Natural killer cell (primary cell): ENCODE measurements around the gene GABPB2. TPM values are rescaled to one million over a fixed set of nuclear protein-coding genes. Genes with fewer than 3 reads are reported as not detected.
A peak's percentile ranks its signal among the peaks of the same experiment; 100 is the strongest.

Experiments used
- ATAC-seq, 3 donors: fragments of 150-1000 bp in 2 of 3; fragments of 200-7000 bp in 1 of 3; cut with Tn5 transposase; 1 replicate in 1 of 3; 2 replicates in 2 of 3; pipeline ENCODE4 v1.10.0; 2021; ENCODE audit warnings: mild to moderate bottlenecking in 2 of 3, moderate library complexity in 2 of 3
- DNase-seq, 2 donors: peaks; one replicate each; pipeline versions ENCODE4 v3.0.0 to v3.0.0-alpha.2; 2013 to 2021; ENCODE audit warnings: mixed read lengths in 1 of 2
- H3K27ac ChIP-seq: one replicate; pipeline ENCODE4 v1.5.1; 2013; ENCODE audit warnings: mild to moderate bottlenecking, low read length
- H3K27me3 ChIP-seq: one replicate; pipeline ENCODE4 v1.6.1; 2013; ENCODE audit warnings: low read length; ENCODE audit not compliant: control insufficient read depth, insufficient read depth
- H3K36me3 ChIP-seq: one replicate; pipeline ENCODE4 v1.6.1; 2013; ENCODE audit warnings: low read length; ENCODE audit not compliant: control insufficient read depth, insufficient read depth
- H3K4me1 ChIP-seq: one replicate; pipeline ENCODE4 v1.6.1; 2013; ENCODE audit warnings: low read length; ENCODE audit not compliant: control insufficient read depth, insufficient read depth
- H3K4me3 ChIP-seq: one replicate; pipeline ENCODE4 v1.5.1; 2013; ENCODE audit warnings: low read length
- H3K9me3 ChIP-seq: one replicate; pipeline ENCODE4 v1.6.1; 2013; ENCODE audit warnings: low read length; ENCODE audit not compliant: control insufficient read depth, insufficient read depth
- H3K27ac Mint-ChIP-seq, 2 donors: one replicate each; pipeline ENCODE4 v1.8.0; 2022; ENCODE audit warnings: mild to moderate bottlenecking in 2 of 2, mixed read lengths in 2 of 2, moderate library complexity in 1 of 2
- H3K27me3 Mint-ChIP-seq, 2 donors: one replicate each; pipeline ENCODE4 v1.8.0; 2022; ENCODE audit warnings: low read depth in 2 of 2, mixed read lengths in 2 of 2
- H3K36me3 Mint-ChIP-seq: one replicate; pipeline ENCODE4 v1.8.0; 2022; ENCODE audit warnings: mixed read lengths
- H3K4me1 Mint-ChIP-seq, 2 donors: one replicate each; pipeline ENCODE4 v1.8.0; 2022; ENCODE audit warnings: mixed read lengths in 2 of 2
- H3K4me3 Mint-ChIP-seq: one replicate; pipeline ENCODE4 v1.8.0; 2022; ENCODE audit warnings: mild to moderate bottlenecking, moderate library complexity, mixed read lengths
- H3K9me3 Mint-ChIP-seq, 2 donors: one replicate each; pipeline ENCODE4 v1.8.0; 2022; ENCODE audit warnings: mixed read lengths in 2 of 2
- WGBS: methylation state at CpG from one replicate; pipeline ENCODE4 v1.1.7; 2013; ENCODE audit warnings: missing lambda C conversion rate; ENCODE audit not compliant: insufficient coverage; 5-methylcytosine and 5-hydroxymethylcytosine counted together
- intact Hi-C: fragments of 100-400 bp; cut with micrococcal nuclease; formaldehyde crosslinking; loops from one replicate; pipeline ENCODE4 v1.14.2; 2022
- total RNA-seq, 4 donors: library from RNA; stranded (reverse); fragments of 120-200 nt in 1 of 4; gene quantifications; one replicate each; pipeline versions ENCODE4 v1.2.3 to v1.2.4, GENCODE V29; 2013 to 2022
- TF ChIP-seq, protein P1 (sequence below): fragments of 200-600 bp; IDR thresholded peaks from one replicate; pipeline ENCODE4 v1.8.0; 2022; ENCODE audit warnings: antibody characterized with exemption

Gene GABPB2
- total RNA-seq, 3 donors from 2014 or later (not counting 1 experiment from before 2014, with no cell fraction given) = 27.4 to 34.0 (median 30.6) TPM

DNA sequence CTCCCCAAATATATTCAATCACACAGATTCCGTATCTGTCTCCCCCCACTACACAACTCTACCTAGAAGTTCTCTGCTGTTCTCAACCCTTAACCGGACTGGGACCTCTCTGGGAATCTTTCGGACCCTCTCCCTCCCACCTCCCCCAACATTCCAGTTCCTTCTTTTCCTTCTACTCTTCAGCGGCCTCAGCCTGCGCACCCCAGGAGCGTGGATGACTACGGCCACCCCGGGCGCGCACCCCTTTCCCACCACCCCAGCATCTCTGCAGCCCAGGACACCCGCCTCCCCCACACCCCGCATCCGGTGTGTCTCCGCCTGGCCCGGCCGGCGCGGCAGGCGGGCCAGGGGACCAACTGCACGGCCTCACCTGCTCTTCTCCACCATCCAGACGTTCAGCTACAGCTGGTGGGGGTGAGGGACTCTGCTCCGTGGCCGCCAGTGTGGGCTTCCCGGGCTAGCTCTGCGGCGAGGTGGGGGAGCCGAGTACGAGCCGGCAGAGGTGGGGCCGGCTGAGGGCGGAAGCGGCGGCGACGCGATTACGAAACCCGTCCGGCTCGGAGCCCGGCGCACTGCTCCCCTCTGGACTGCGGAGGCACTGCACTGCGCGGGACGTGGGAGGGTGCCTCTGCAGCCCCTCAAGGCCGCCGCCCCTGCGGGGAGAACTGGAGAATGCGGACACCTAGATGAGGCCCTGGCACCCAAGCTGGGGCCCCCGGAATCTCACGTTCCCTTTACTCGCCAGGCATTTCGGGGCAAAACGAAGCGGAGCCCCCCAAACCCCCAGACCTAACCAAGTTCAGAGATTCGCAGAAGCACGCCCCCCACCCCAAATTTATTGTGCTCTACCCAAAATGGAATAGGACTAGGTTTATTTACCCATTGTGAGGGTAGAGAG is 11.2 kb upstream of the GABPB2 start, which contains the start of gene CDC42SE1:
Gene CDC42SE1 (minus strand): TSS at position 514 of the 898 bp plus-strand sequence. CDS start 3,892 bp downstream, outside the sequence.
- H3K27ac ChIP-seq = peak within 1 kb of the TSS; percentile 89
- H3K4me1 ChIP-seq = peaks cover 41% of the 10 kb centered on the region
- Mint-ChIP-seq H3K36me3 (peaks cover 26% of the 10 kb centered on the region), H3K9me3 (no peaks in the 10 kb centered on the region), H3K27me3 (no peaks in the 10 kb centered on the region), H3K27ac (peak within 1 kb of the TSS; percentile 98 to 99), H3K4me3 (peak within 1 kb of the TSS; percentile 92), H3K4me1 (peaks cover 64 to 68% of the 10 kb centered on the region in 2 donors)
- 0% methylated on average over 56 of the region's 58 CpGs for WGBS
- intact Hi-C loops = loop anchor here (1.0 to 5.0 kb wide), 5 partner anchors 11 to 487 kb away; partner anchors contain the start of genes GABPB2, PRUNE1 and ZNF687
- peaks cover 24% of the 10 kb centered on the region for H3K36me3 ChIP-seq
- TF ChIP-seq, protein P1, sequence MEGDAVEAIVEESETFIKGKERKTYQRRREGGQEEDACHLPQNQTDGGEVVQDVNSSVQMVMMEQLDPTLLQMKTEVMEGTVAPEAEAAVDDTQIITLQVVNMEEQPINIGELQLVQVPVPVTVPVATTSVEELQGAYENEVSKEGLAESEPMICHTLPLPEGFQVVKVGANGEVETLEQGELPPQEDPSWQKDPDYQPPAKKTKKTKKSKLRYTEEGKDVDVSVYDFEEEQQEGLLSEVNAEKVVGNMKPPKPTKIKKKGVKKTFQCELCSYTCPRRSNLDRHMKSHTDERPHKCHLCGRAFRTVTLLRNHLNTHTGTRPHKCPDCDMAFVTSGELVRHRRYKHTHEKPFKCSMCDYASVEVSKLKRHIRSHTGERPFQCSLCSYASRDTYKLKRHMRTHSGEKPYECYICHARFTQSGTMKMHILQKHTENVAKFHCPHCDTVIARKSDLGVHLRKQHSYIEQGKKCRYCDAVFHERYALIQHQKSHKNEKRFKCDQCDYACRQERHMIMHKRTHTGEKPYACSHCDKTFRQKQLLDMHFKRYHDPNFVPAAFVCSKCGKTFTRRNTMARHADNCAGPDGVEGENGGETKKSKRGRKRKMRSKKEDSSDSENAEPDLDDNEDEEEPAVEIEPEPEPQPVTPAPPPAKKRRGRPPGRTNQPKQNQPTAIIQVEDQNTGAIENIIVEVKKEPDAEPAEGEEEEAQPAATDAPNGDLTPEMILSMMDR = peak; percentile 78
- DNase-seq (peak; percentile 84 to 94), ATAC-seq (peak; percentile 56 to 83 (median 67))
- H3K27me3 ChIP-seq = no peaks in the 10 kb centered on the region
- H3K9me3 ChIP-seq = no peaks in the 10 kb centered on the region
- H3K4me3 ChIP-seq = peak within 1 kb of the TSS; percentile 95

DNA sequence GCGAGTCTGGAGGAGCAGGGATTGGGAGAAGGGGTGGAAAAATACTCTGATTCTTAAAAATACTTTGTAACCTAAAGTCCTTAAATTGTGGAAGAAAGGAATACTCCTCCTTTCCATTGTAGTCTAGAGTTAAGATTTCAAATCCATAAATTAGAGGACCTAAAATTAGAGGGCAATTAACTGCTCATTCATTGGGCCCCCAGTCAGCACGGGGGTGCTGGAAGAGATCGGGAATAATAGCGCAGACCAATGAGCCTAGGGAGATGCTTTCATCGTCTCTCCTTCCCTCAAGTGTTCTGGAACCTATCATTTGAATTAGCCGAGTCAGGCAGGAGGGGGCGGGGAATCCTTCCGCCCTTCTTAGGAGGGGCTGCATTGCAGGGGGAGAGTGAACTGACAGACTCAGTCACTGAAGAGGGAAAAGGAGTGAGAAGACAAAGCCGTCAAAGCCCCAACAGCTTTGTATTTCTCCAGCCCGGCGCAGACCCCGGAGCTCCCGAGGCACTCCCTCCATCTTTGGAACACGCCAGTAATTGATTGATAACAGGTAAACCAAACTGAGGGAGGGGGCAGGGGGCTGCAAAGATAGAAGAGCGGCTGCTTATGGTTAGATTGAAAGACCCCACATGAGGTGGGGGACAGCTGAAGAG is 10.4 kb upstream of the GABPB2 start, which contains the start of gene MLLT11:
Gene MLLT11 (plus strand): TSS at position 391 of the 650 bp plus-strand sequence. CDS start 6,828 bp downstream, outside the sequence.
- intact Hi-C loops = no loop called here
- H3K4me1 Mint-ChIP-seq = peaks cover 56 to 60% of the 10 kb centered on the region in 2 donors

DNA sequence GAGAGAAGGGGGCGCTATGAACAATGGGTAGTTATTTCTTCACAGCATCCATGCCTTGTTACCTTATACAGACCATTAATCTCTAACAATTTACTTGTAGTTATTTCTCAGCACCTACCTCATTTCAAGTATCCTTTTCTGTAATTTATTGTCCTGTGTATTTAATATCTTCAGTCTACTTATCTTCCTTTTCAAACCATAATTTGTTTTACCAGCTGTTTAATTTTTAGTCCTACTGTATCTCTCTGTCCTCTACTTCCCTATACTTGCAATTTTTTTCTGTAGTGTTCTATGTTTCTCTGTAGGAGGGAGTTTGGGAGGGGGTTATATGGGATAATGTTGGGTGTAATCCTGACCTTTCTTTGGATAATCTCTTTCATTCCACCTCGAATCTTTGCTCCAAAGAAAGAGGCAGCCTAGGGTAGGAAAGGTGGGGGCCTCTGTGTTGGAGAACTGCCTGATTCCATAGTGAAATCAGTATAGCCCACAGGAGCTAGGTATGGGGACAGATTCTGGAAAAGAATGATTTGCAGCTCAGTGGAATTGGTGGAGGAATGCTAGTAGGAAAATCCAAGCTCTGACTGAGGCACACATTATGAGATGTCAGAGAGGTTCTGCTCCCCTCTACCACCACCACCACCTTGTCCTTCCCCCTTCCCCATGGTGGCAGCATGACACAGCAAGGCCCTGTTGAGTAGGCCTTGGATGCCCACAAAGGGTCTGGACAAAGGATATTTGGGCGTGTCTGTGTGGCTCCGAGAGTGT is 9.7 kb upstream of the GABPB2 start:
- no peak for DNase-seq
- Histone ChIP-seq H3K27ac (peak overlapping the region; percentile 89), H3K27me3 (no peaks in the 10 kb centered on the region), H3K36me3 (peaks cover 9% of the 10 kb centered on the region), H3K4me1 (peaks cover 28% of the 10 kb centered on the region), H3K4me3 (peak overlapping the region; percentile 95), H3K9me3 (no peaks in the 10 kb centered on the region)
- Mint-ChIP-seq H3K9me3 (no peaks in the 10 kb centered on the region), H3K4me3 (peak overlapping the region; percentile 92), H3K27me3 (no peaks in the 10 kb centered on the region), H3K27ac (peak overlapping the region; percentile 98 to 99), H3K36me3 (peaks cover 12% of the 10 kb centered on the region), H3K4me1 (peaks cover 53 to 54% of the 10 kb centered on the region in 2 donors)
- TF ChIP-seq, protein P1 = no peak
- intact Hi-C loops = no loop called here
- no peak for ATAC-seq
- WGBS = 90% methylated on average over 1 of the region's 4 CpGs

More for the DNA sequence above, 10.4 kb upstream of the GABPB2 start, which contains the start of gene MLLT11:
- peaks cover 35% of the 10 kb centered on the region for H3K4me1 ChIP-seq
- Mint-ChIP-seq H3K36me3 (peaks cover 19% of the 10 kb centered on the region), H3K4me3 (peak within 1 kb of the TSS; percentile 92), H3K27me3 (no peaks in the 10 kb centered on the region), H3K27ac (peak within 1 kb of the TSS; percentile 98 to 99), H3K9me3 (no peaks in the 10 kb centered on the region)
- no peaks in the 10 kb centered on the region for H3K27me3 ChIP-seq
- H3K36me3 ChIP-seq = peaks cover 16% of the 10 kb centered on the region
- peak within 1 kb of the TSS; percentile 95 for H3K4me3 ChIP-seq
- TF ChIP-seq, protein P1 = no peak
- DNase-seq (peak in 1 of 2 donors; percentile 51), ATAC-seq (no peak)
- 10% methylated on average over 12 of the region's 15 CpGs for WGBS
- H3K9me3 ChIP-seq = no peaks in the 10 kb centered on the region
- peak within 1 kb of the TSS; percentile 89 for H3K27ac ChIP-seq
